Cerebellar cortex (tissue), 1 donor: ENCODE results near the gene POLDIP2.

Experiments
- DNase-seq: peaks from one replicate; pipeline ENCODE4 v3.0.0-alpha.2; 2015; ENCODE audit warnings: low spot score

The POLDIP2 gene

GRCh38 chr17:28357061-28357900 is at the start of gene POLDIP2:
POLDIP2 (minus strand) TSS chr17:28357527; CDS start chr17:28357448, 79 bp downstream.
- DNase-seq: peak; percentile 92

DNA sequence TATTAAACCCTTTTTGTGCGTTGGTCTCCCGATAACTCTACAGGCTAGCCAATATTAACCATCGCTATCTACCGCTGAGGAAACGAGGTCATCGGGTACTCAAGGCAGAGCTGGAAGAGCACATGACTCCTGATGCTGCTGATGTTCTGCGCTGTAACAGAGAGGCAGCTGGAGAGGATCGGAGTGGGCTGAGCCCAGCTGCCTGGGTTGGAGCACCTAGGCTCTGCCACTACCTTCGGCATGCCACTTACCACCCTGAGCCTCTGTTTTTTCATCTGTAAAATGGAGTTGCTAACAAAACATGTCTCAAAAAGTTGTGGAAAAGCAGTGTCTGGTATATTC is 49.1 kb upstream of the POLDIP2 start:
- peak; percentile 55 for DNase-seq

GRCh38 chr17:28405632-28406472 is 48.5 kb upstream of the POLDIP2 start, which contains the start of gene SLC46A1:
SLC46A1 (minus strand) TSS chr17:28406212; CDS start chr17:28406114, 98 bp downstream.
- DNase-seq: peak; percentile 82

DNA sequence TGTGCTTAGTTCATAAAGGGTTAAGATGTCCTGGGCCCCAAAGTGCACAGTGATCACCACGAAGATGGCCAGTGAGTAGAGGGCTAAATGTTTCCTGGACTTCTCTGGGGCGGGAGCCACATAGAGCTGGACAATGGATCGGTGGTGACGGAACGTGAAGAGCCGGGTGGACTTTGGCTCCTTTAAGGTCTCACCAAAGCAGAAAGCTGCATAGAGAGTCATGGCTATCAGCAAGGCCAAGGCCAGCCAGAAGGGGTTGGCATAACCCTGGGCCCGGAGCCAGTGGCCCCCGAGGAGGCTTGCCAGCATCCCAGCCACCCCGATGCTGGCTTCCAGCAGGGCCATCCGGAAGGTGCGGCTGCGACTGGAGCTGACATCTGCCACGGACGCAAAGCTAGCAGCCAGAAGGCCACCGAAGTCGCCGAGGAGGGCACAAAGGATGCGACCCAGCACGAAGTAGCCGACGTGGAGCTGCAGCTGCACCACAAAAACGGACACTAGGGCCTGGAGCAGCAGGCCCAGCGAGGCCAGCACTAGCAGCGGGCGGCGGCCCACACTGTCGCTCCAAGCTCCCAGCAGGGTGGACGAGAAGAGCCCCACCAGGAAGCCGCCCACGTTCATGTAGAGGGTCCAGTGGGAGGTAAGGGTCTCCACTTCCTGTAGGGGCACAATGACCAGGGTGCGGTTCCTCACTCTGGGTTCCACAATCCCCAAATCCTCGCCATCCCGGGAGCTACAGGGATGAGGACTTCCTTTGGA is 47.7 kb upstream of the POLDIP2 start:
- peak; percentile 50 for DNase-seq

DNA sequence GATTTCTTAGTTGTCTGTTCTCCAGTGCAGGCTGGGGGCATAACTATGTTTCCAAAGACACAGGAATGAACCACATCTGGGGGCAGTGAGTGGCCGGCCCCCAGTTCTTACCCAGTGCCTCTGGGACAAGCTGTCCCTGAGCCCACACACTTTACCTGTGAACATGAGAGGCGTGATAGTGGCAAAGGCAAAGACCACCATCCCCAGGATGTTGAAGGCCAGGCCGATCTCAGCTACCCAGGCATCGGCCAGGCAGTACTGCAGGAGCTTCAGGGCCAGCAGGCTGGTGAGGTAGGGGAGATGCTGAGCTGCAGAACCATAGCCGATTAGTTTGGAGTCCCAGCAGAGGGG is 47.1 kb upstream of the POLDIP2 start:
- no peak for DNase-seq

GRCh38 chr17:28404007-28404406 is 46.7 kb upstream of the POLDIP2 start:
- no peak for DNase-seq

GRCh38 chr17:28402844-28403243 is 45.5 kb upstream of the POLDIP2 start:
- DNase-seq: no peak

DNA sequence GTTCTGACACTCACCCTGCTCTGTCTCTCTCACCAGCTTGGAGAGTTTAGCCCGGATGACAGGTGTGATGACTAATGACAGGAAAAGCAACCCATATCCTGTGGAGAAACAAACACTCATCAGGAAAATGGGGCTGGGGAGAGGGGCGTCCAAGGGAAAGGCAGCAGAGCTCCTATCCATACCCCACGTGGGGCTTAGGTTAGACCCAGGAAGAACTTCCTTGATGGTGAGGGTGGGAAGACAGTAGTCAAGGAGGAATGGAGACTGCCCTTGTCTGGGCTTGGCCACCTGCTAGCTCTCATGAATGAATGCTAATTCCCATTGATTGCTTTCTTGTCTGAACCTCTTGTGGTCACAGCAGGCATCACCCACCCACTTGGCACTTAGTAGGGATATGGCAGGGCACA is 44.9 kb upstream of the POLDIP2 start:
- no peak for DNase-seq

DNA sequence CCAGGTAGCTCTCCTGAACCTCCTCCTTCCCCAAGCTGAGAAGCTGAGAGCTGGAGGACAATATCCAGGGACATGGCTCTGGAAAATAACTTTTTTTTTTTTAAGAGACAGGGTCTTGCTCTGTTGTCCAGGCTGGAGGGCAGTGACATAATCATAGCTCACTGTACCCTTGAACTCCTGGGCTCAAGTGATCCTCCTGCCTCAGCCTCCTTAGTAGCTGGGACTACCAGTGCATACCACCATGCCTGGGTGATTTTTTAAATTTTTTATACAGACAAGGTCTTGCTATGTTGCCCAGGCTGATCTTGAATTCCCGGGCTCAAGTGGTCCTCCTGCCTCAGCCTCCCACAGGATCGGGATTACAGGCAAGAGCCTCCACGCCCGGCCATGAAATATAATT is 42.5 kb upstream of the POLDIP2 start:
- no peak for DNase-seq

GRCh38 chr17:28398280-28398981 is 41.1 kb upstream of the POLDIP2 start:
- no peak for DNase-seq

- DNase-seq: no peak
Observed at GRCh38 chr17:28397687-28398279, 40.5 kb upstream of the POLDIP2 start.

- DNase-seq: no peak
Observed at GRCh38 chr17:28397275-28397674, 39.9 kb upstream of the POLDIP2 start.

DNA sequence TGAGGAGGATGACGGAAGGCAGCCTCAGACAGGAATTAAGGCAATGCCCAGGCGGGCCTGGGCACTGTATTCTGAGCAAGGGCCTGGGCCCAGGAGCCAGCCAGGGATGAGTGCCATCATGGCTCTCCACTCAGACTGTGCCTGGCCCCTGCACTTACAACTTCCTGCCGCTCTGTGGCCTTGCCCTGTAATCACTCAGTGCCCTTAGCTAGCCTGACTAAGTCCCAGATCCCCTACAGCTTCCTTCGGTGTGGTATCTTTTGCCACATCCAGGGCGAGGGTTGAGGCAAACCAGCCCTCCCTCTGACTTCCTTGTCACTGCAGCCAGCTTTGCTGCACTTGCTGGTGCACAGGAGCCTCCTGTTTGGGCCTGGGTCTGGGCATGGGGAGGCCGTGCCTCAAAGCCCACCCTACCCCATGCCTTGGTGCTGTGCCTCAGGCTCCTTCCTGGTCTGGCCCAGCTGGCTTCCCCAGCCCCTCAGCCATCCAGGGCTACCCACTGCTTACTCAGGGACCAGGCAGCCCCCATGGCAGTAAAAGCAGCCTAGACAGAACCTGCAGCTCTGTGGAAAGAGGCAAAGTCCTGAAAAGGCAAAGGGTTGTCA is 39.4 kb upstream of the POLDIP2 start:
- DNase-seq: no peak

DNA sequence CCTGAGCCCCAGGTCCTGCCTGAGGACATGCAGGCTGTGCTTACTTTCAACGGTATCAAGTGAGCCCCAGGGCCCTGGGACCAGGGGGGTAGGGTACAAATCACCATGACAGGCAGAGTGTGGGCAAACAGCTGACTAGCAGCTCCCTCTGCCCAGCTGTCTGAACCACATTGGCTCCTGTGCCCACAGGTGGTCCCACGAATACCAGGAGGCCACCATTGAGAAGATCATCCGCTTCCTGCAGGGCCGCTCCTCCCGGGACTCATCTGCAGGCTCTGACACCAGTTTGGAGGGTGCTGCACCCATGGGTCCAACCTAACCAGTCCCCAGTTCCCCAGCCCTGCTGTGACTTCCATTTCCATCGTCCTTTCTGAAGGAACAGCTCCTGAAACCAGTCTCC is 38.6 kb upstream of the POLDIP2 start:
- DNase-seq: no peak

- no peak for DNase-seq
Observed at GRCh38 chr17:28395426-28395825, 38.1 kb upstream of the POLDIP2 start.

DNA sequence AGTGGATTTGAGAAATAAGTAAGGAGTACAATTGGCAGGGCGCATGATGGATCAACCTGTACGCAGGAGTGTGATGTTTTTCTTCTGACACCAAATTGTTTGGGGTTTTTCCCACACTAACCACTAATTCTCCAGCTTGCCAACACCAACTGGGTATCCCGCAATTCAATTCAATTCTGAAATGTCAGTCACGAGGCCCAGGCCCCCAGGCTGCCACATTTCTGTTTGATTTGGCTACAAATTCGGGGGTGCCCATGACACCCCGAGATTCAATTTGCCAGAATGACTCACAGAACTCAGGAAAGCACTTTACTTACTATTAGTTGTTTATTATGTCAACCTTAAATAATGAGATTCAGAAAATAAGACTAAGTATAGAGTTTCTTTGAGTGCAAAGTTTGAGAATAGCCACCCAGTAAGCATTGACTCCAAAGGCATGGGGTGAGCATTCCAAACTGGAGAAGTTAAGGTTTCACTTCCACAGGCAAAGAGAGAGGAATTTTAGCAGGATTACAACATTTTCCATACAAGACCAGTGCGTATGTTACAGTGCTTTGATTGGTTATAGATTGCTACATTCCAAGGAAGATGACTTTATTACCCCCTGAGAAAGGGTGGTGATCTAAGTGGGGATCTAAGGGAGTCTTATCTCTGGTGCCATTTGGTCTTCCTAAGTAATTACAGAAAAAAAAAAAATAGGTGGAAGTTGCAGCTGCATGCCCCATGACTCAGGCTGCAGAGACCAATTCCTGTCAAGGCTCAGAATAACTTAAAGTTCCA is 37.2 kb upstream of the POLDIP2 start:
- no peak for DNase-seq

DNA sequence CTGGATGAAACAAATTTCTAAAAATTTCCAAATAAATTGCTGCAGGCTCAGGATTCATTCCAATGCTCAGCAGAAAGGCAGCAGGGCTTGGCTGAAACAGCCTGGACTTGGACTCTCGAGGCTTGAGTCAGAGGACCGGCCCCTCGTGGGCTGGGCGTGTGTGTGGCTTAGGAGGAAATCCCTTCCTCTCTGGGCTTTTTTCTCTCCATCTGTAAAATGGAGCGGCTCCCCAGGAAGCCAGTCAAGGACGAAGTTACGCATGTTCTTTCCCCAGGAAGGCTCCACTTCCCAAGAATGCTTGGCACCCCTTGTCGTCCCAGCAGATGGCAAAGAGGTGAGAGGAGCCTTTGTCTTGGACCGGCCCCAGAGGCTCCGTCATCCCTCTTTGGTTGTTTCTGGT is 35.2 kb upstream of the POLDIP2 start:
- DNase-seq: peak; percentile 66

GRCh38 chr17:28391401-28391800 is 34.1 kb upstream of the POLDIP2 start:
- DNase-seq: no peak

- DNase-seq: no peak
Observed at GRCh38 chr17:28390984-28391383, 33.7 kb upstream of the POLDIP2 start.

DNA sequence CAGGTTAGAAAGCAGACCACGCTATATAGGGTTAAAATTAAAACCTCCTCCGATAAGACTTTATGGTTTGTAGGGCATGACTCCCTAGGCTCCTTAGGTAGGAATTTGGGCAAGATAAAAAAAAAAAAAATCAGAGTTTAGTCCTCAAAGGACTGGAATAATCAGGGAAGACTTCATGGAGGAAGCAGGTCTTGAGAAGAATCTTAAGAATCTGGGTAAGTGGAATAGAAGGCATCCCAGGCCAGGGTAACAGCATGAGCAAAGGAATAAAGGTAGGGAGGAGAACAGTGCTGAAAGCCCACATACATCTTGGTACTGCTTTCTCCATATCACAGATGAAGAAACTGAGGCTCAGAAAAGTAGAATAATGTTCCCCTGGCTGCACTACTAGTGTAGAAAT is 33.2 kb upstream of the POLDIP2 start:
- DNase-seq: no peak
